ENCODE data around the gene SH3GL2.

Gene SH3GL2

DNA sequence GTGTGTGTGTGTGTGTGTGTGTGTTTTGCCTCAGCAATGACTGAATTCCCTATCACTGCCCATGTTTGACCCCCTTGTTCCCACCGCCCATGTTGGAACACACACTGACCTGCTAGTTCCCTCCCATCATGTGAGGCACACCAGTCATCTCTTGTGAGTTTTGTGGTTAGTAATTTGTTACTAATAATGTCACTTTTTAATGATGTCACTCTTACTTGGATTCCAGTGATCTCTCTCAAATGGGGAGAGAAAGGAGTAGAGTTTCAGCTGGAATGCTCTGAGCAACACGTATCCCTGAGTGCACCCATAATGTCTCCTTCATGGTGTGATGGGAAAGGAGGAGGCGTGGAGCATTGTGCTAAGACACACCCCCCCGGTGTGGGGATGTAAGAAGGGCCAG, 172.6 kb downstream of the SH3GL2 start:
- no peak overlapping the region for H3K9ac ChIP-seq (ENCODE audit: low read depth, low read length, poor library complexity, severe bottlenecking)
- H3K9me2 ChIP-seq (replicated peaks; ENCODE audit: low read depth, low read length): no peaks in the 10 kb centered on the region
- no peaks in the 10 kb centered on the region for H3K79me2 ChIP-seq (ENCODE audit: insufficient read depth, low read length)
- no peaks in the 10 kb centered on the region for H3F3A ChIP-seq (ENCODE audit: low read depth)
- no peaks in the 10 kb centered on the region for H3K9me3 ChIP-seq (ENCODE audit: insufficient read depth, low read depth, low read length)
- H3K4me1 ChIP-seq (ENCODE audit: insufficient read depth, low read length, poor library complexity, severe bottlenecking): no peaks in the 10 kb centered on the region
- no peak overlapping the region for H3K4me2 ChIP-seq (ENCODE audit: low read depth, low read length, poor library complexity, severe bottlenecking)
- no peak overlapping the region for H2AFZ ChIP-seq (ENCODE audit: low read length)
- no peaks in the 10 kb centered on the region for H3K36me3 ChIP-seq (ENCODE audit: insufficient read depth, low read length)
- no peaks in the 10 kb centered on the region for H4K20me1 ChIP-seq (ENCODE audit: insufficient read depth, low read length, poor library complexity, severe bottlenecking)
- TF ChIP-seq, protein P1, sequence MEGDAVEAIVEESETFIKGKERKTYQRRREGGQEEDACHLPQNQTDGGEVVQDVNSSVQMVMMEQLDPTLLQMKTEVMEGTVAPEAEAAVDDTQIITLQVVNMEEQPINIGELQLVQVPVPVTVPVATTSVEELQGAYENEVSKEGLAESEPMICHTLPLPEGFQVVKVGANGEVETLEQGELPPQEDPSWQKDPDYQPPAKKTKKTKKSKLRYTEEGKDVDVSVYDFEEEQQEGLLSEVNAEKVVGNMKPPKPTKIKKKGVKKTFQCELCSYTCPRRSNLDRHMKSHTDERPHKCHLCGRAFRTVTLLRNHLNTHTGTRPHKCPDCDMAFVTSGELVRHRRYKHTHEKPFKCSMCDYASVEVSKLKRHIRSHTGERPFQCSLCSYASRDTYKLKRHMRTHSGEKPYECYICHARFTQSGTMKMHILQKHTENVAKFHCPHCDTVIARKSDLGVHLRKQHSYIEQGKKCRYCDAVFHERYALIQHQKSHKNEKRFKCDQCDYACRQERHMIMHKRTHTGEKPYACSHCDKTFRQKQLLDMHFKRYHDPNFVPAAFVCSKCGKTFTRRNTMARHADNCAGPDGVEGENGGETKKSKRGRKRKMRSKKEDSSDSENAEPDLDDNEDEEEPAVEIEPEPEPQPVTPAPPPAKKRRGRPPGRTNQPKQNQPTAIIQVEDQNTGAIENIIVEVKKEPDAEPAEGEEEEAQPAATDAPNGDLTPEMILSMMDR (conservative IDR thresholded peaks at IDR 0.05; ENCODE audit: low read length): no peak
- TF ChIP-seq EZH2phosphoT487 (IDR thresholded peaks at IDR 0.05; ENCODE audit: borderline replicate concordance): no peak
- no peak overlapping the region for H3K4me3 ChIP-seq (ENCODE audit: low read length, poor library complexity, severe bottlenecking)
- H3K27me3 ChIP-seq (ENCODE audit: insufficient read depth, low read length, poor library complexity, severe bottlenecking): no peaks in the 10 kb centered on the region

DNA sequence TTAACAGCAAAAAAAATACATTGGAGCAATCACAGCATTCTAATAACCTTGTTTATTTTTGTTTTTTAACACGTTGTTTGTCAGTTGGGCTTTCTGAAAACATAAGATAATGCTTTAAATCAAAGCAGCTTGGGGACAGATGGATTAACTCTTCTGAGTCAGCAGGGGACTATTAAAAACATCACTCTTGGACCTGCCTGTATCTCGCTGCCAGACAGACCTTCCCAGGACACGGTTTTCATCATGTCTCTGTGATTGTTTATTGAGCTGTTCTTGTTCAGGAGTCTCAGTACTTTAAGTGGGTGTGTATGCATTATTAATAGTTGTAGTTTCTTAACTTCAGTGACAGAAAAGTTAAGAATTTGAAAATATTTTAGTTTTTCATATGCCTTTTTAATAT, 173.2 kb downstream of the SH3GL2 start:
- H3K4me1 ChIP-seq (ENCODE audit: insufficient read depth, low read length, poor library complexity, severe bottlenecking): no peaks in the 10 kb centered on the region
- TF ChIP-seq, protein P1 (conservative IDR thresholded peaks at IDR 0.05; ENCODE audit: low read length): no peak
- TF ChIP-seq EZH2phosphoT487 (IDR thresholded peaks at IDR 0.05; ENCODE audit: borderline replicate concordance): no peak
- H3K27me3 ChIP-seq (ENCODE audit: insufficient read depth, low read length, poor library complexity, severe bottlenecking): no peaks in the 10 kb centered on the region
- H3K79me2 ChIP-seq (ENCODE audit: insufficient read depth, low read length): no peaks in the 10 kb centered on the region
- H3K9ac ChIP-seq (ENCODE audit: low read depth, low read length, poor library complexity, severe bottlenecking): no peak overlapping the region
- no peaks in the 10 kb centered on the region for H3F3A ChIP-seq (ENCODE audit: low read depth)
- no peak overlapping the region for H3K4me3 ChIP-seq (ENCODE audit: low read length, poor library complexity, severe bottlenecking)
- no peaks in the 10 kb centered on the region for H3K36me3 ChIP-seq (ENCODE audit: insufficient read depth, low read length)
- no peak overlapping the region for H3K4me2 ChIP-seq (ENCODE audit: low read depth, low read length, poor library complexity, severe bottlenecking)
- no peaks in the 10 kb centered on the region for H4K20me1 ChIP-seq (ENCODE audit: insufficient read depth, low read length, poor library complexity, severe bottlenecking)
- no peaks in the 10 kb centered on the region for H3K9me2 ChIP-seq (replicated peaks; ENCODE audit: low read depth, low read length)
- H3K9me3 ChIP-seq (ENCODE audit: insufficient read depth, low read depth, low read length): no peaks in the 10 kb centered on the region
- no peak overlapping the region for H2AFZ ChIP-seq (ENCODE audit: low read length)

DNA sequence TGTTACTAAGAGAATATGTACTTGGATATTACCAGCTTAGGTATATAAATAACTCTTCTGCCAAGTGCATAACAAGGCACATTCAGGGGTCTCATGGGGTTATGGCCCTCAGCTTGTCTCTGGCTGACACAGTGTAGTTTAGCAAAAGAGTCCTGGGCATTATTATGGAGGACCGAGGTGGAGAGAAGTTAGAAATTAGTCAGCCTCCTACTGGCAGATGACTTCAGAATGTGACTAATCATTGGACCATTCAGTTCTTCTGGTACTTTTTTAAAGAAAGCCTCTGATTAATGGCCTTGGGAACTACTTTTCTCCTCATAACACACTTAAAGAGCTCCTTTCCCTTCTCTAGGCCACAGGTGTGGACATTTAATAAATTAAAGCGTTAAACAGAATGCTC, 178.9 kb downstream of the SH3GL2 start:
- Histone ChIP-seq H3K79me2 (ENCODE audit: insufficient read depth, low read length) (no peaks in the 10 kb centered on the region), H3K4me2 (ENCODE audit: low read depth, low read length, poor library complexity, severe bottlenecking) (no peak overlapping the region), H4K20me1 (ENCODE audit: insufficient read depth, low read length, poor library complexity, severe bottlenecking) (no peaks in the 10 kb centered on the region), H3F3A (ENCODE audit: low read depth) (no peaks in the 10 kb centered on the region), H3K4me1 (ENCODE audit: insufficient read depth, low read length, poor library complexity, severe bottlenecking) (no peaks in the 10 kb centered on the region), H3K9me2 (replicated peaks; ENCODE audit: low read depth, low read length) (no peaks in the 10 kb centered on the region), H3K36me3 (ENCODE audit: insufficient read depth, low read length) (no peaks in the 10 kb centered on the region), H2AFZ (ENCODE audit: low read length) (no peak overlapping the region), H3K4me3 (ENCODE audit: low read length, poor library complexity, severe bottlenecking) (no peak overlapping the region), H3K9ac (ENCODE audit: low read depth, low read length, poor library complexity, severe bottlenecking) (no peak overlapping the region), H3K9me3 (ENCODE audit: insufficient read depth, low read depth, low read length) (no peaks in the 10 kb centered on the region), H3K27me3 (ENCODE audit: insufficient read depth, low read length, poor library complexity, severe bottlenecking) (no peaks in the 10 kb centered on the region)
- TF ChIP-seq, protein P1 (conservative IDR thresholded peaks at IDR 0.05; ENCODE audit: low read length): no peak
- TF ChIP-seq EZH2phosphoT487 (IDR thresholded peaks at IDR 0.05; ENCODE audit: borderline replicate concordance): no peak
